ENCODE measurements around the gene NDUFA3. TPM values are rescaled to one million over a fixed set of nuclear protein-coding genes. Genes with fewer than 3 reads are reported as not detected.

NDUFA3 gene
- total RNA-seq, 1 experiment from 2014 or later: 144 TPM

GRCh38 chr19:54107876-54108490 lies 5.3 kb downstream of the NDUFA3 start:
- no TSS peak for BruUV-seq (replicated peaks)
- H3K36me3 ChIP-seq (ENCODE audit: insufficient read depth, low read length, poor library complexity, severe bottlenecking): peaks cover 55% of the 10 kb centered on the region
- no peaks in the 10 kb centered on the region for H3K27me3 ChIP-seq (replicated peaks; ENCODE audit: insufficient read depth, low read depth, low read length, poor library complexity)
- intact Hi-C loops (cut with micrococcal nuclease; ENCODE audit: unreplicated experiment): no loop called here
- no peaks in the 10 kb centered on the region for H3K9me3 ChIP-seq (ENCODE audit: low read depth, low read length, poor library complexity, severe bottlenecking)
- no peak overlapping the region for H3K4me3 ChIP-seq (ENCODE audit: low read depth, low read length, poor library complexity, severe bottlenecking)
- no peaks in the 10 kb centered on the region for H3K4me1 ChIP-seq (ENCODE audit: insufficient read depth, low read length, poor library complexity, severe bottlenecking)
- ChIA-PET POLR2A (ENCODE audit: low non-redundant PET) (no interaction called here), CTCF (no interaction called here)
- TF ChIP-seq CTCF (conservative IDR thresholded peaks at IDR 0.05; ENCODE audit: low read depth, low read length) (no peak), EZH2 (IDR thresholded peaks at IDR 0.05; ENCODE audit: borderline replicate concordance, low read depth, low read length, poor library complexity, severe bottlenecking) (no peak)
- DNase-seq (ENCODE audit: low spot score): no peak
- no peak overlapping the region for H3K27ac ChIP-seq (ENCODE audit: low read depth, low read length, poor library complexity, severe bottlenecking)

GRCh38 chr19:54108496-54108895 lies 5.8 kb downstream of the NDUFA3 start:
- no peak for DNase-seq (ENCODE audit: low spot score)
- Histone ChIP-seq H3K27ac (ENCODE audit: low read depth, low read length, poor library complexity, severe bottlenecking) (no peak overlapping the region), H3K4me1 (ENCODE audit: insufficient read depth, low read length, poor library complexity, severe bottlenecking) (no peaks in the 10 kb centered on the region), H3K27me3 (replicated peaks; ENCODE audit: insufficient read depth, low read depth, low read length, poor library complexity) (no peaks in the 10 kb centered on the region), H3K4me3 (ENCODE audit: low read depth, low read length, poor library complexity, severe bottlenecking) (no peak overlapping the region), H3K36me3 (ENCODE audit: insufficient read depth, low read length, poor library complexity, severe bottlenecking) (peaks cover 55% of the 10 kb centered on the region), H3K9me3 (ENCODE audit: low read depth, low read length, poor library complexity, severe bottlenecking) (no peaks in the 10 kb centered on the region)
- POLR2A ChIA-PET (ENCODE audit: low non-redundant PET): no interaction called here
- intact Hi-C loops (cut with micrococcal nuclease; ENCODE audit: unreplicated experiment): no loop called here
- BruUV-seq (replicated peaks): no TSS peak
- TF ChIP-seq EZH2 (IDR thresholded peaks at IDR 0.05; ENCODE audit: borderline replicate concordance, low read depth, low read length, poor library complexity, severe bottlenecking) (no peak), CTCF (conservative IDR thresholded peaks at IDR 0.05; ENCODE audit: low read depth, low read length) (no peak)
- CTCF ChIA-PET: no interaction called here

GRCh38 chr19:54109651-54110050 lies 7.0 kb downstream of the NDUFA3 start:
- Histone ChIP-seq H3K36me3 (ENCODE audit: insufficient read depth, low read length, poor library complexity, severe bottlenecking) (peaks cover 55% of the 10 kb centered on the region), H3K27ac (ENCODE audit: low read depth, low read length, poor library complexity, severe bottlenecking) (no peak overlapping the region), H3K27me3 (replicated peaks; ENCODE audit: insufficient read depth, low read depth, low read length, poor library complexity) (no peaks in the 10 kb centered on the region), H3K4me3 (ENCODE audit: low read depth, low read length, poor library complexity, severe bottlenecking) (no peak overlapping the region), H3K4me1 (ENCODE audit: insufficient read depth, low read length, poor library complexity, severe bottlenecking) (no peaks in the 10 kb centered on the region), H3K9me3 (ENCODE audit: low read depth, low read length, poor library complexity, severe bottlenecking) (no peaks in the 10 kb centered on the region)
- no peak for DNase-seq (ENCODE audit: low spot score)
- no TSS peak for BruUV-seq (replicated peaks)
- intact Hi-C loops (cut with micrococcal nuclease; ENCODE audit: unreplicated experiment): no loop called here
- ChIA-PET CTCF (no interaction called here), POLR2A (ENCODE audit: low non-redundant PET) (no interaction called here)
- TF ChIP-seq EZH2 (IDR thresholded peaks at IDR 0.05; ENCODE audit: borderline replicate concordance, low read depth, low read length, poor library complexity, severe bottlenecking): no peak
- no peak for TF ChIP-seq CTCF (conservative IDR thresholded peaks at IDR 0.05; ENCODE audit: low read depth, low read length)
